Effector memory CD4-positive, alpha-beta T cell (primary cell): ENCODE results near the gene TMEM269.

Experiments
- DNase-seq, 3 donors: peaks; one replicate each; pipeline ENCODE4 v3.0.0-alpha.2; 2020
- H3K27ac ChIP-seq: 2 replicates; pipeline ENCODE4 v1.7.0; 2013; ENCODE audit warnings: mild to moderate bottlenecking, low read length, moderate library complexity; ENCODE audit not compliant: insufficient read depth, poor library complexity, severe bottlenecking
- H3K27me3 ChIP-seq: replicated peaks from 2 replicates; pipeline ENCODE4 v1.7.0; 2013; ENCODE audit warnings: mild to moderate bottlenecking, low read length; ENCODE audit not compliant: insufficient read depth, control insufficient read depth, poor library complexity, severe bottlenecking
- H3K36me3 ChIP-seq: 2 replicates; pipeline ENCODE4 v1.7.0; 2013; ENCODE audit warnings: mild to moderate bottlenecking, low read length, moderate library complexity; ENCODE audit not compliant: control insufficient read depth, insufficient read depth
- H3K4me1 ChIP-seq: 2 replicates; pipeline ENCODE4 v1.7.0; 2013; ENCODE audit warnings: low read length, mild to moderate bottlenecking; ENCODE audit not compliant: control insufficient read depth, insufficient read depth, poor library complexity, severe bottlenecking
- H3K4me3 ChIP-seq: 2 replicates; pipeline ENCODE4 v1.7.0; 2013; ENCODE audit warnings: low read length, low read depth, mild to moderate bottlenecking; ENCODE audit not compliant: insufficient read depth, poor library complexity, severe bottlenecking
- H3K9me3 ChIP-seq: 2 replicates; pipeline ENCODE4 v1.7.0; 2013; ENCODE audit warnings: mild to moderate bottlenecking, low read length, moderate library complexity; ENCODE audit not compliant: control insufficient read depth

TMEM269 gene

GRCh38 chr1:42845193-42845592 is 60.4 kb downstream of the TMEM269 start:
- no peak for DNase-seq
- Histone ChIP-seq H3K9me3 (no peaks in the 10 kb centered on the region), H3K36me3 (no peaks in the 10 kb centered on the region), H3K4me3 (no peak overlapping the region), H3K27me3 (no peaks in the 10 kb centered on the region), H3K4me1 (peaks cover 7% of the 10 kb centered on the region), H3K27ac (no peak overlapping the region)

GRCh38 chr1:42845866-42846256 is 61.1 kb downstream of the TMEM269 start:
- Histone ChIP-seq H3K4me1 (peaks cover 7% of the 10 kb centered on the region), H3K36me3 (peaks cover under 1% of the 10 kb centered on the region), H3K9me3 (no peaks in the 10 kb centered on the region), H3K27me3 (no peaks in the 10 kb centered on the region), H3K27ac (peak overlapping the region; percentile 47), H3K4me3 (peak overlapping the region; percentile 77)
- DNase-seq, result no peak

DNA sequence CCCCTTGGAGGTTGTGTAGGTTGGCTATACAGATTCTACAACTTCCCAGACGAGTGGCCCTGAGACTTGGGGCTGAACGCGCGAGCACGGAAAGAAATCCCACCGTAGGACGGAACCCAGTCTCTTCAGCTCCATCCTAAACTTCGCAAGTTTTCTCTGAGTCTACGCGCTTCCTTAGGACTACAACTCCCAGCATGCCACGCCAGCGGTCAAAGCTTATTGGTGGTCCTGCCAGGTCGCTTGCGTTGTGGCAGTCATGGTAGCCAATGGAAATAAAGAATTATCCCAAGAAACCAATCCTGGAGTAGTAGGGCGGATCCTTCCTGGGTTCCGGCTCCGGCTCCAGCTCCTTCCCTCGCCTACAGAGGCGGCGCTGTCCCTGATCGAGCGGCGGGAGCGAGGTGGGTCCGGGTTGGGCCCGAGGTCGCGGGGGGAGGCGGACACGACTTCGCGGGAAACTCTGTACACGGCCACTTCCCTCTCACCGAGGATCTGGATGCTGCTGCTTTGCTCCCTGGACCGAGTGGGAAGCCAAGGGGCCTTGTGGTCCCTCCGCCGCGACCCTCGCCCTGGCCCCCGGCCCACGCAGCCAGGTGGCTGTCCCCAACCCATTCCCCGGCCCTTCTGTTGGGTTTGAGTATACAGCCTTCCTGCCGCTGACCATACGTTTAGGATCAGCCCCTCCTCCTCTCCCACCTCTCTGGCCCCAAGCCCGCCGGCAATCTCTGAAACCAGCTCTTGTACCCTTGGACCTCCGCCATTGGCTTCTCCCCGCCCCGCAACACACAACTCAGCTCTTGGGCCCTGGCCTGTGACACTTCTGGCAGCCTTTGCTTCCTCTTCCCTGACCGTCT is 61.7 kb downstream of the TMEM269 start, which contains the start of gene ZNF691:
TSS of gene ZNF691 (plus strand) at position 357 of the 854 bp plus-strand sequence. CDS start 3,046 bp downstream, outside the sequence.
- Histone ChIP-seq H3K27me3 (no peaks in the 10 kb centered on the region), H3K4me3 (peak within 1 kb of the TSS; percentile 77), H3K9me3 (no peaks in the 10 kb centered on the region), H3K27ac (peak within 1 kb of the TSS; percentile 47), H3K4me1 (peaks cover 7% of the 10 kb centered on the region), H3K36me3 (peaks cover 7% of the 10 kb centered on the region)
- DNase-seq, result peak; percentile 76 to 86 (median 86)

DNA sequence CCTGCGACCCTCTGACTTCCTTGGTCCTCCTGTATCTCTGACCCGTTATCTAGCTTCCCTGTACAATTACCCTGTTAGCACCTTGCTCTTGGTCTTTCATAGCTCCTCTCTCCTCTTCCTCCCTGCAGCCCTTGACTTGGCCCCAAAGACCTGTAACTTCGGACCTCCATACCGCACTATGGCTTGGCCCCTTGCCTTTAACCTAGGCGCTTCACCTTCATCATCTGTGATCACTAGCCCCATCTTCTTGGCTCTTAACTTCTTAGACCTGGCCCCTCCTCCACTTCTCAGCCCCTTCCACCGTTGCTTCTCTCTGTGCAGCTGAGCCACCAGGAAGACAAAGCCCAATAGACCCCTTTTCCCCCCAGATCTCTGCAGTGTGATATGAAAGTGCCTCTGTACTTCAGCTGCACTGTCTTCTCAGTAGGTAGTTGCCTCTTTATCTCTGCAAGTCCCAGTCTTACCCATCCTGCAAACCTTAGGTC is 62.4 kb downstream of the TMEM269 start:
- Histone ChIP-seq H3K36me3 (peaks cover 11% of the 10 kb centered on the region), H3K27me3 (no peaks in the 10 kb centered on the region), H3K4me3 (peak overlapping the region; percentile 77), H3K9me3 (no peaks in the 10 kb centered on the region), H3K27ac (peak overlapping the region; percentile 47), H3K4me1 (peaks cover 7% of the 10 kb centered on the region)
- DNase-seq, result no peak

- peaks cover 11% of the 10 kb centered on the region for H3K36me3 ChIP-seq
- DNase-seq, result no peak
- no peaks in the 10 kb centered on the region for H3K9me3 ChIP-seq
- H3K4me3 ChIP-seq, result no peak overlapping the region
- H3K4me1 ChIP-seq, result peaks cover 7% of the 10 kb centered on the region
- H3K27ac ChIP-seq, result no peak overlapping the region
- H3K27me3 ChIP-seq, result no peaks in the 10 kb centered on the region
Measured at GRCh38 chr1:42847721-42848460, 63.1 kb downstream of the TMEM269 start.

DNA sequence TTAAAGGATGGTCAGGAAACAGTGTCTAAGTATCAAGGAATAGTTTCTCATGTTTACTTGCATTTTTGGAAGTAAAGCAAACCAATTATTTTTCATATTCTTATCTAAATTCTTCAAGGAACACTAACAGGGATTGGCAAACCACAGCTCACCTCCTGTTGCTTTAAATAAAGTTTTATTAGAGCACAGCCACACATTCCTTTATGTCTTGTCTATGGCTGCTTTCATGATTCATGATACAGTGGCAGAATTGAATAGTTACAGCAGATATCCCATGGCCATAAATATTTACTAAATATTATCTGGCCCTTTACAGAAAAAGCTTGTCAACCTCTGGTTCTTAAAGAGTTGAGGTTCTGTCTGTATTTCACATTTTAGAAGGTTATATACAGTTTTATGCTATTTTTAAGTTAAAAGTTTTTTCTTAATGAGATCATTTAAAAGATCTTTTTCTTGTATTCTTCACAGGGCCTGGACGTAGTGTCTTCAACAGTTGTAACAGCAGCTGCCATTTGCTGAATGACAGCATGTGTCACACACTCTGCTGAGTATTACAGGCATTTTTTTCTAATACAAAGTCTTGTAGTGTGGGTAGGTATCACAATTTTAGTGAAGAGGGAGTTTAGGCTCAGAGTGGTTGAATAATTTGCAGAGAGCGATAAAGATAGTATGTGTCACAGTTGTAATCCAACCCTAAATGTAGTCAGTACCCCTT is 64.2 kb downstream of the TMEM269 start:
- no peak overlapping the region for H3K4me3 ChIP-seq
- H3K27me3 ChIP-seq, result no peaks in the 10 kb centered on the region
- DNase-seq, result no peak
- peaks cover 7% of the 10 kb centered on the region for H3K4me1 ChIP-seq
- H3K36me3 ChIP-seq, result peaks cover 11% of the 10 kb centered on the region
- H3K9me3 ChIP-seq, result no peaks in the 10 kb centered on the region
- no peak overlapping the region for H3K27ac ChIP-seq

GRCh38 chr1:42849944-42850343 is 65.2 kb downstream of the TMEM269 start:
- no peak overlapping the region for H3K27ac ChIP-seq
- DNase-seq, result no peak
- peaks cover 11% of the 10 kb centered on the region for H3K36me3 ChIP-seq

More at GRCh38 chr1:42849944-42850343, 65.2 kb downstream of the TMEM269 start:
- H3K4me1 ChIP-seq, result peaks cover 7% of the 10 kb centered on the region
- no peak overlapping the region for H3K4me3 ChIP-seq
- H3K27me3 ChIP-seq, result no peaks in the 10 kb centered on the region
- no peaks in the 10 kb centered on the region for H3K9me3 ChIP-seq
